Measurements from ENCODE around the gene MPC2.

MPC2 gene

GRCh38 chr1:167950569-167950968, 13.7 kb upstream of the MPC2 start:
- peaks cover 54% of the 10 kb centered on the region for H3K79me2 ChIP-seq (ENCODE audit: insufficient read depth, low read depth)
- no peak overlapping the region for H3K4me3 ChIP-seq (IDR thresholded peaks at IDR 0.05; ENCODE audit: insufficient read depth, low read depth, low read length)

GRCh38 chr1:167949785-167950184, 12.9 kb upstream of the MPC2 start:
- H3K4me2 ChIP-seq, result no peak overlapping the region
- H3K79me2 ChIP-seq (ENCODE audit: insufficient read depth, low read depth), result peaks cover 62% of the 10 kb centered on the region
- H4K20me1 ChIP-seq (ENCODE audit: insufficient read depth), result no peaks in the 10 kb centered on the region
- no peaks in the 10 kb centered on the region for H3K4me1 ChIP-seq (ENCODE audit: low read depth, poor library complexity, severe bottlenecking)
- H3K27ac ChIP-seq, result no peak overlapping the region
- TF ChIP-seq CTCF (conservative IDR thresholded peaks at IDR 0.05; ENCODE audit: low read depth, low read length), result no peak
- H2AFZ ChIP-seq (ENCODE audit: low read depth), result no peak overlapping the region
- no peaks in the 10 kb centered on the region for H3K36me3 ChIP-seq (ENCODE audit: insufficient read depth)
- H3K9ac ChIP-seq, result no peak overlapping the region
- no peak overlapping the region for H3K4me3 ChIP-seq (IDR thresholded peaks at IDR 0.05; ENCODE audit: insufficient read depth, low read depth, low read length)
- no peaks in the 10 kb centered on the region for H3K27me3 ChIP-seq (ENCODE audit: insufficient read depth, low read depth)

More at GRCh38 chr1:167950569-167950968, 13.7 kb upstream of the MPC2 start:
- no peak for TF ChIP-seq CTCF (conservative IDR thresholded peaks at IDR 0.05; ENCODE audit: low read depth, low read length)
- Histone ChIP-seq H3K4me2 (no peak overlapping the region), H3K36me3 (ENCODE audit: insufficient read depth) (no peaks in the 10 kb centered on the region), H2AFZ (ENCODE audit: low read depth) (no peak overlapping the region), H3K27me3 (ENCODE audit: insufficient read depth, low read depth) (no peaks in the 10 kb centered on the region), H3K4me1 (ENCODE audit: low read depth, poor library complexity, severe bottlenecking) (no peaks in the 10 kb centered on the region), H4K20me1 (ENCODE audit: insufficient read depth) (no peaks in the 10 kb centered on the region), H3K27ac (no peak overlapping the region), H3K9ac (no peak overlapping the region)

- Histone ChIP-seq H4K20me1 (ENCODE audit: insufficient read depth) (no peaks in the 10 kb centered on the region), H3K4me3 (IDR thresholded peaks at IDR 0.05; ENCODE audit: insufficient read depth, low read depth, low read length) (no peak overlapping the region)
- TF ChIP-seq CTCF (conservative IDR thresholded peaks at IDR 0.05; ENCODE audit: low read depth, low read length), result no peak
Observed at GRCh38 chr1:167947733-167948132, 10.9 kb upstream of the MPC2 start.

GRCh38 chr1:167943541-167943940, 6.7 kb upstream of the MPC2 start:
- H2AFZ ChIP-seq (ENCODE audit: low read depth), result no peak overlapping the region
- TF ChIP-seq CTCF (conservative IDR thresholded peaks at IDR 0.05; ENCODE audit: low read depth, low read length), result no peak
- no peak overlapping the region for H3K4me3 ChIP-seq (IDR thresholded peaks at IDR 0.05; ENCODE audit: insufficient read depth, low read depth, low read length)
- no peaks in the 10 kb centered on the region for H3K36me3 ChIP-seq (ENCODE audit: insufficient read depth)
- no peaks in the 10 kb centered on the region for H4K20me1 ChIP-seq (ENCODE audit: insufficient read depth)
- no peaks in the 10 kb centered on the region for H3K27me3 ChIP-seq (ENCODE audit: insufficient read depth, low read depth)
- no peak overlapping the region for H3K27ac ChIP-seq
- no peak overlapping the region for H3K9ac ChIP-seq
- H3K4me2 ChIP-seq, result no peak overlapping the region
- peaks cover 94% of the 10 kb centered on the region for H3K79me2 ChIP-seq (ENCODE audit: insufficient read depth, low read depth)
- H3K4me1 ChIP-seq (ENCODE audit: low read depth, poor library complexity, severe bottlenecking), result peaks cover 15% of the 10 kb centered on the region

More at GRCh38 chr1:167947733-167948132, 10.9 kb upstream of the MPC2 start:
- Histone ChIP-seq H3K4me1 (ENCODE audit: low read depth, poor library complexity, severe bottlenecking) (no peaks in the 10 kb centered on the region), H3K27ac (no peak overlapping the region), H3K9ac (no peak overlapping the region), H2AFZ (ENCODE audit: low read depth) (no peak overlapping the region), H3K27me3 (ENCODE audit: insufficient read depth, low read depth) (no peaks in the 10 kb centered on the region), H3K79me2 (ENCODE audit: insufficient read depth, low read depth) (peaks cover 77% of the 10 kb centered on the region), H3K36me3 (ENCODE audit: insufficient read depth) (no peaks in the 10 kb centered on the region), H3K4me2 (no peak overlapping the region)

Measured in KMS-11 (cell line).